PC-3 (cell line): ENCODE results near the gene STK33.

Experiments used
- CTCF ChIP-seq: fragments of 300-600 bp; sonication (generic); conservative IDR thresholded peaks from 2 replicates; pipeline ENCODE4 v1.5.1; 2017; ENCODE audit warnings: antibody characterized with exemption, low read depth, mild to moderate bottlenecking, low read length
- EZH2 ChIP-seq: fragments of 300-600 bp; sonication (generic); IDR thresholded peaks from one replicate; pipeline ENCODE4 v1.6.1; 2017; ENCODE audit warnings: antibody characterized with exemption, mild to moderate bottlenecking, low read length; ENCODE audit not compliant: unreplicated experiment
- EZH2phosphoT487 ChIP-seq: fragments of 300-600 bp; sonication (generic); IDR thresholded peaks from 2 replicates; pipeline ENCODE4 v1.6.1; 2018; ENCODE audit warnings: mild to moderate bottlenecking, antibody characterized with exemption, low read length, borderline replicate concordance

GRCh38 chr11:8354622-8355415 is 239.2 kb downstream of the STK33 start:
- TF ChIP-seq CTCF: peak; percentile 40; the same call in 1 of the 2 replicates
- TF ChIP-seq EZH2: no peak
- no peak for TF ChIP-seq EZH2phosphoT487
